WTC11 (cell line): ENCODE measurements around the gene KCND3. TPM values are rescaled to one million over a fixed set of nuclear protein-coding genes. Genes with fewer than 3 reads are reported as not detected.

Experiments used
- ATAC-seq: fragments of 200-7000 bp; cut with Tn5 transposase; 2 replicates; pipeline ENCODE4 v1.10.0; 2021; ENCODE audit warnings: mild to moderate bottlenecking, moderate library complexity
- CTCF ChIA-PET: fragments of 300-600 bp; sonication (Branson Sonifier 250); formaldehyde crosslinking; loops from one replicate; lab custom pipeline; 2021; ENCODE audit warnings: antibody characterized with exemption; lab: Charles Lee
- POLR2A ChIA-PET: fragments of 350-600 bp; sonication (Branson Sonifier 250); formaldehyde crosslinking; loops from one replicate; lab custom pipeline; 2021; ENCODE audit warnings: antibody characterized with exemption; lab: Charles Lee
- DNase-seq: peaks from one replicate; pipeline ENCODE4 v3.0.0; 2021; ENCODE audit warnings: low spot score
- H3K27ac Mint-ChIP-seq: 2 replicates; pipeline ENCODE4 v1.8.0; 2021; ENCODE audit warnings: mixed read lengths
- H3K27me3 Mint-ChIP-seq: 2 replicates; pipeline ENCODE4 v1.8.0; 2021; ENCODE audit warnings: low read depth, mild to moderate bottlenecking, moderate library complexity, mixed read lengths
- H3K36me3 Mint-ChIP-seq: 2 replicates; pipeline ENCODE4 v1.8.0; 2021; ENCODE audit warnings: mixed read lengths
- H3K4me1 Mint-ChIP-seq: 2 replicates; pipeline ENCODE4 v1.8.0; 2022; ENCODE audit warnings: mixed read lengths
- H3K4me3 Mint-ChIP-seq: 2 replicates; pipeline ENCODE4 v1.8.0; 2021; ENCODE audit warnings: mild to moderate bottlenecking, moderate library complexity, mixed read lengths
- H3K9me3 Mint-ChIP-seq: 2 replicates; pipeline ENCODE4 v1.8.0; 2021; ENCODE audit warnings: mixed read lengths
- CREM ChIP-seq: sonication (generic); formaldehyde crosslinking; IDR thresholded peaks from 2 replicates; pipeline ENCODE4 v1.8.1; 2022; ENCODE audit warnings: mild to moderate bottlenecking, missing genetic modification reagents, moderate library complexity
- FOXJ3 ChIP-seq: sonication (generic); formaldehyde crosslinking; IDR thresholded peaks from 2 replicates; pipeline ENCODE4 v1.9.0; 2021; ENCODE audit warnings: missing genetic modification reagents, mild to moderate bottlenecking, borderline replicate concordance
- FOXP1 ChIP-seq: sonication (generic); formaldehyde crosslinking; IDR thresholded peaks from 2 replicates; pipeline ENCODE4 v1.8.0; 2022; ENCODE audit warnings: missing genetic modification reagents, mild to moderate bottlenecking, moderate library complexity, borderline replicate concordance
- GRHL2 ChIP-seq: fragments of 250-450 bp; sonication (Bioruptor Pico); IDR thresholded peaks from 2 replicates; pipeline ENCODE4 v1.8.0; 2022; ENCODE audit warnings: mild to moderate bottlenecking, moderate library complexity; ENCODE audit not compliant: insufficient replicate concordance, severe bottlenecking
- HMGA2 ChIP-seq: fragments of 250-450 bp; sonication (Bioruptor Pico); IDR thresholded peaks from 2 replicates; pipeline ENCODE4 v1.4.0; 2021; ENCODE audit warnings: mild to moderate bottlenecking, moderate library complexity
- JAZF1 ChIP-seq: fragments of 250-450 bp; sonication (Bioruptor Pico); IDR thresholded peaks from 2 replicates; pipeline ENCODE4 v1.9.0; 2021; ENCODE audit warnings: moderate library complexity, mild to moderate bottlenecking, inconsistent platforms
- KAT7 ChIP-seq: sonication (generic); formaldehyde crosslinking; IDR thresholded peaks from 2 replicates; pipeline ENCODE4 v1.8.1; 2023; ENCODE audit warnings: missing genetic modification reagents, mild to moderate bottlenecking, borderline replicate concordance
- PRRX2 ChIP-seq: fragments of 250-450 bp; sonication (Bioruptor Pico); IDR thresholded peaks from 2 replicates; pipeline ENCODE4 v1.8.0; 2021; ENCODE audit warnings: mild to moderate bottlenecking
- SMAD4 ChIP-seq: sonication (generic); formaldehyde crosslinking; IDR thresholded peaks from 2 replicates; pipeline ENCODE4 v1.8.0; 2022; ENCODE audit warnings: mild to moderate bottlenecking, missing genetic modification reagents
- TP53 ChIP-seq: sonication (generic); formaldehyde crosslinking; IDR thresholded peaks from 2 replicates; pipeline ENCODE4 v1.8.1; 2023; ENCODE audit warnings: mild to moderate bottlenecking, missing genetic modification reagents
- ZNF317 ChIP-seq: sonication (generic); formaldehyde crosslinking; IDR thresholded peaks from 2 replicates; pipeline ENCODE4 v1.8.1; 2023; ENCODE audit warnings: low read depth, mild to moderate bottlenecking, moderate library complexity, missing genetic modification reagents, borderline replicate concordance
- total RNA-seq: library from RNA; stranded (reverse); gene quantifications from 3 replicates; pipeline ENCODE4 v1.2.3, GENCODE V29; 2021
- TF ChIP-seq, protein P1 (sequence below): fragments of 250-450 bp; sonication (Bioruptor Pico); IDR thresholded peaks from 2 replicates; pipeline ENCODE4 v1.8.0; 2021; ENCODE audit warnings: mild to moderate bottlenecking
- TF ChIP-seq, protein P2 (sequence below): sonication (generic); formaldehyde crosslinking; IDR thresholded peaks from 2 replicates; pipeline ENCODE4 v1.8.0; 2022; ENCODE audit warnings: missing genetic modification reagents
- TF ChIP-seq, protein P3 (sequence below): sonication (generic); formaldehyde crosslinking; IDR thresholded peaks from 2 replicates; pipeline ENCODE4 v1.8.0; 2023; ENCODE audit warnings: missing genetic modification reagents, mild to moderate bottlenecking, borderline replicate concordance
- TF ChIP-seq, protein P4 (sequence below): fragments of 250-450 bp; sonication (Bioruptor Pico); IDR thresholded peaks from 2 replicates; pipeline ENCODE4 v2.1.2; 2022; ENCODE audit warnings: mild to moderate bottlenecking, moderate library complexity
- TF ChIP-seq, protein P5 (sequence below): sonication (generic); formaldehyde crosslinking; conservative IDR thresholded peaks from 2 replicates; pipeline ENCODE4 v1.8.1; 2022; ENCODE audit warnings: mild to moderate bottlenecking, missing genetic modification reagents
- TF ChIP-seq, protein P6 (sequence below): sonication (generic); formaldehyde crosslinking; IDR thresholded peaks from 2 replicates; pipeline ENCODE4 v1.8.0; 2023; ENCODE audit warnings: missing genetic modification reagents

Gene KCND3
- total RNA-seq, 1 experiment from 2014 or later = 0.35 TPM

DNA sequence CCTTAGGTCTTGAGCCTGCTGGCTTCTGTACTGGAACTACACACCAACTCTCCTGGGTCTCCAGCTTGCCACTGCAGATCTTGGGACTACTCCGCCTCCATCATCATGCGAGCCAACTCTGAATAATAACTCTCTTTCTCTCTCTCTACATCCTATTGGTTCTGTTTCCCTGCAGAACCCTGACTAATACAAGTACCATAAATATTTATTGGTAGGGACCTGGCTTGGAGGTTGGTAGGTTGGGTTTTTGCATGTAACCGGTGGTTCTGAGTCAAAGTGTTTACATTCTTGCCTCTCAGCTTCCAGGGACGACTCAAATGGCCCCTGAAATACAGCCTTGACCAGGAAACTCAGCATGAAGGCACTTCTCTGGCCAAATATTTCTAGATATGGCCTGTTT is 110.4 kb downstream of the KCND3 start:
- DNase-seq (no peak), ATAC-seq (no peak)
- 0 out of 2 replicates have a peak, but pooled peaks cover 2% of the 10 kb centered on the region for H3K4me1 Mint-ChIP-seq
- no peaks in the 10 kb centered on the region for H3K27me3 Mint-ChIP-seq
- no peak overlapping the region for H3K4me3 Mint-ChIP-seq
- CTCF ChIA-PET = no interaction called here
- H3K27ac Mint-ChIP-seq = no peak overlapping the region
- no peaks in the 10 kb centered on the region for H3K36me3 Mint-ChIP-seq
- TF ChIP-seq, protein P1, sequence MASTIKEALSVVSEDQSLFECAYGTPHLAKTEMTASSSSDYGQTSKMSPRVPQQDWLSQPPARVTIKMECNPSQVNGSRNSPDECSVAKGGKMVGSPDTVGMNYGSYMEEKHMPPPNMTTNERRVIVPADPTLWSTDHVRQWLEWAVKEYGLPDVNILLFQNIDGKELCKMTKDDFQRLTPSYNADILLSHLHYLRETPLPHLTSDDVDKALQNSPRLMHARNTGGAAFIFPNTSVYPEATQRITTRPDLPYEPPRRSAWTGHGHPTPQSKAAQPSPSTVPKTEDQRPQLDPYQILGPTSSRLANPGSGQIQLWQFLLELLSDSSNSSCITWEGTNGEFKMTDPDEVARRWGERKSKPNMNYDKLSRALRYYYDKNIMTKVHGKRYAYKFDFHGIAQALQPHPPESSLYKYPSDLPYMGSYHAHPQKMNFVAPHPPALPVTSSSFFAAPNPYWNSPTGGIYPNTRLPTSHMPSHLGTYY (CRISPR knock-in tag) = no peak
- TF ChIP-seq FOXJ3 (no peak), HMGA2 (CRISPR knock-in tag) (no peak), FOXP1 (no peak), JAZF1 (no peak), KAT7 (CRISPR knock-in tag) (no peak), SMAD4 (CRISPR knock-in tag) (no peak), GRHL2 (CRISPR knock-in tag) (no peak), CREM (no peak), TP53 (no peak), ZNF317 (CRISPR knock-in tag) (no peak), PRRX2 (no peak)
- TF ChIP-seq, protein P2, sequence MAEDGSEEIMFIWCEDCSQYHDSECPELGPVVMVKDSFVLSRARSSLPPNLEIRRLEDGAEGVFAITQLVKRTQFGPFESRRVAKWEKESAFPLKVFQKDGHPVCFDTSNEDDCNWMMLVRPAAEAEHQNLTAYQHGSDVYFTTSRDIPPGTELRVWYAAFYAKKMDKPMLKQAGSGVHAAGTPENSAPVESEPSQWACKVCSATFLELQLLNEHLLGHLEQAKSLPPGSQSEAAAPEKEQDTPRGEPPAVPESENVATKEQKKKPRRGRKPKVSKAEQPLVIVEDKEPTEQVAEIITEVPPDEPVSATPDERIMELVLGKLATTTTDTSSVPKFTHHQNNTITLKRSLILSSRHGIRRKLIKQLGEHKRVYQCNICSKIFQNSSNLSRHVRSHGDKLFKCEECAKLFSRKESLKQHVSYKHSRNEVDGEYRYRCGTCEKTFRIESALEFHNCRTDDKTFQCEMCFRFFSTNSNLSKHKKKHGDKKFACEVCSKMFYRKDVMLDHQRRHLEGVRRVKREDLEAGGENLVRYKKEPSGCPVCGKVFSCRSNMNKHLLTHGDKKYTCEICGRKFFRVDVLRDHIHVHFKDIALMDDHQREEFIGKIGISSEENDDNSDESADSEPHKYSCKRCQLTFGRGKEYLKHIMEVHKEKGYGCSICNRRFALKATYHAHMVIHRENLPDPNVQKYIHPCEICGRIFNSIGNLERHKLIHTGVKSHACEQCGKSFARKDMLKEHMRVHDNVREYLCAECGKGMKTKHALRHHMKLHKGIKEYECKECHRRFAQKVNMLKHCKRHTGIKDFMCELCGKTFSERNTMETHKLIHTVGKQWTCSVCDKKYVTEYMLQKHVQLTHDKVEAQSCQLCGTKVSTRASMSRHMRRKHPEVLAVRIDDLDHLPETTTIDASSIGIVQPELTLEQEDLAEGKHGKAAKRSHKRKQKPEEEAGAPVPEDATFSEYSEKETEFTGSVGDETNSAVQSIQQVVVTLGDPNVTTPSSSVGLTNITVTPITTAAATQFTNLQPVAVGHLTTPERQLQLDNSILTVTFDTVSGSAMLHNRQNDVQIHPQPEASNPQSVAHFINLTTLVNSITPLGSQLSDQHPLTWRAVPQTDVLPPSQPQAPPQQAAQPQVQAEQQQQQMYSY = no peak
- TF ChIP-seq, protein P3, sequence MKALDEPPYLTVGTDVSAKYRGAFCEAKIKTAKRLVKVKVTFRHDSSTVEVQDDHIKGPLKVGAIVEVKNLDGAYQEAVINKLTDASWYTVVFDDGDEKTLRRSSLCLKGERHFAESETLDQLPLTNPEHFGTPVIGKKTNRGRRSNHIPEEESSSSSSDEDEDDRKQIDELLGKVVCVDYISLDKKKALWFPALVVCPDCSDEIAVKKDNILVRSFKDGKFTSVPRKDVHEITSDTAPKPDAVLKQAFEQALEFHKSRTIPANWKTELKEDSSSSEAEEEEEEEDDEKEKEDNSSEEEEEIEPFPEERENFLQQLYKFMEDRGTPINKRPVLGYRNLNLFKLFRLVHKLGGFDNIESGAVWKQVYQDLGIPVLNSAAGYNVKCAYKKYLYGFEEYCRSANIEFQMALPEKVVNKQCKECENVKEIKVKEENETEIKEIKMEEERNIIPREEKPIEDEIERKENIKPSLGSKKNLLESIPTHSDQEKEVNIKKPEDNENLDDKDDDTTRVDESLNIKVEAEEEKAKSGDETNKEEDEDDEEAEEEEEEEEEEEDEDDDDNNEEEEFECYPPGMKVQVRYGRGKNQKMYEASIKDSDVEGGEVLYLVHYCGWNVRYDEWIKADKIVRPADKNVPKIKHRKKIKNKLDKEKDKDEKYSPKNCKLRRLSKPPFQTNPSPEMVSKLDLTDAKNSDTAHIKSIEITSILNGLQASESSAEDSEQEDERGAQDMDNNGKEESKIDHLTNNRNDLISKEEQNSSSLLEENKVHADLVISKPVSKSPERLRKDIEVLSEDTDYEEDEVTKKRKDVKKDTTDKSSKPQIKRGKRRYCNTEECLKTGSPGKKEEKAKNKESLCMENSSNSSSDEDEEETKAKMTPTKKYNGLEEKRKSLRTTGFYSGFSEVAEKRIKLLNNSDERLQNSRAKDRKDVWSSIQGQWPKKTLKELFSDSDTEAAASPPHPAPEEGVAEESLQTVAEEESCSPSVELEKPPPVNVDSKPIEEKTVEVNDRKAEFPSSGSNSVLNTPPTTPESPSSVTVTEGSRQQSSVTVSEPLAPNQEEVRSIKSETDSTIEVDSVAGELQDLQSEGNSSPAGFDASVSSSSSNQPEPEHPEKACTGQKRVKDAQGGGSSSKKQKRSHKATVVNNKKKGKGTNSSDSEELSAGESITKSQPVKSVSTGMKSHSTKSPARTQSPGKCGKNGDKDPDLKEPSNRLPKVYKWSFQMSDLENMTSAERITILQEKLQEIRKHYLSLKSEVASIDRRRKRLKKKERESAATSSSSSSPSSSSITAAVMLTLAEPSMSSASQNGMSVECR = no peak
- TF ChIP-seq, protein P4, sequence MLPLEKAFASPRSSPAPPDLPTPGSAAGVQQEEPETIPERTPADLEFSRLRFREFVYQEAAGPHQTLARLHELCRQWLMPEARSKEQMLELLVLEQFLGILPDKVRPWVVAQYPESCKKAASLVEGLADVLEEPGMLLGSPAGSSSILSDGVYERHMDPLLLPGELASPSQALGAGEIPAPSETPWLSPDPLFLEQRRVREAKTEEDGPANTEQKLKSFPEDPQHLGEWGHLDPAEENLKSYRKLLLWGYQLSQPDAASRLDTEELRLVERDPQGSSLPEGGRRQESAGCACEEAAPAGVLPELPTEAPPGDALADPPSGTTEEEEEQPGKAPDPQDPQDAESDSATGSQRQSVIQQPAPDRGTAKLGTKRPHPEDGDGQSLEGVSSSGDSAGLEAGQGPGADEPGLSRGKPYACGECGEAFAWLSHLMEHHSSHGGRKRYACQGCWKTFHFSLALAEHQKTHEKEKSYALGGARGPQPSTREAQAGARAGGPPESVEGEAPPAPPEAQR (CRISPR knock-in tag) = no peak
- TF ChIP-seq, protein P5, sequence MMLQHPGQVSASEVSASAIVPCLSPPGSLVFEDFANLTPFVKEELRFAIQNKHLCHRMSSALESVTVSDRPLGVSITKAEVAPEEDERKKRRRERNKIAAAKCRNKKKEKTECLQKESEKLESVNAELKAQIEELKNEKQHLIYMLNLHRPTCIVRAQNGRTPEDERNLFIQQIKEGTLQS (CRISPR knock-in tag) = no peak
- TF ChIP-seq, protein P6, sequence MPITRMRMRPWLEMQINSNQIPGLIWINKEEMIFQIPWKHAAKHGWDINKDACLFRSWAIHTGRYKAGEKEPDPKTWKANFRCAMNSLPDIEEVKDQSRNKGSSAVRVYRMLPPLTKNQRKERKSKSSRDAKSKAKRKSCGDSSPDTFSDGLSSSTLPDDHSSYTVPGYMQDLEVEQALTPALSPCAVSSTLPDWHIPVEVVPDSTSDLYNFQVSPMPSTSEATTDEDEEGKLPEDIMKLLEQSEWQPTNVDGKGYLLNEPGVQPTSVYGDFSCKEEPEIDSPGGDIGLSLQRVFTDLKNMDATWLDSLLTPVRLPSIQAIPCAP = no peak
- H3K9me3 Mint-ChIP-seq = no peaks in the 10 kb centered on the region
- POLR2A ChIA-PET = no interaction called here
